ENCODE measurements around the gene FXR2. TPM values are rescaled to one million over a fixed set of nuclear protein-coding genes. Genes with fewer than 3 reads are reported as not detected.

FXR2 gene
- polyA plus RNA-seq, 1 donor from 2014 or later: 118 TPM

DNA sequence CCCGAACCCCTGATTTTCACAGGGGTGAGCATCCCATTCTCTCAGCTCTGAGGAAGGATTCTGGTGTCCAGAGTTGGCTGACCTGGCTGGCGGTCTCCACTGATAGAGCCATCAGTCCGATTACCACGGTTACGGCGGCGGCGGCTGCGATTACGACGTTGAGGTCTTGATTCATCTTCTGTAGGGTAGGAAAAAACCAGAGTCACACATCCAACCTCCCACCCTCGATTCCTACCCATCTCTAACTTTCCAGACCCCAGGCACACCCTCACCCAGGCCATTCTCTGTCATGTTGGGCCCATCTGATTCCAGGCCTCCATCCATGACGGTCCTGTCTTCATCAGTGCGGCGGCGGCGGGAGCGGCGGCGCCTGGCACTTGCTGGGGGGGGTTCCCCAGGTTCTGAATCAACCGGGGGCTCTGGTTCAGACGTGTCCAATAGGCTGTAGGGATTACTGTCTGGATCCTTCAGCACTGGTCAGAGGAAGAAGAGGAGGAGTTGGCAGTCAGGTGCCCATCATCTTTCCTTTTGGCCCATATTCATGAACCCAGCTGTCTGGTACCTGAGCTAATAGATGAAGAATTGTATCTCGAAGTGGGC is 22.2 kb downstream of the FXR2 start:
- Histone ChIP-seq H3F3A (ENCODE audit: insufficient read depth, low read length, poor library complexity, severe bottlenecking) (no peaks in the 10 kb centered on the region), H3K4me2 (ENCODE audit: low read length) (no peak overlapping the region), H3K9me2 (ENCODE audit: insufficient read depth, low read length) (no peaks in the 10 kb centered on the region), H3K4me3 (ENCODE audit: low read length) (no peak overlapping the region), H2AFZ (ENCODE audit: low read depth, low read length) (no peak overlapping the region), H3K27me3 (ENCODE audit: insufficient read depth, low read depth, low read length) (no peaks in the 10 kb centered on the region), H3K36me3 (ENCODE audit: insufficient read depth, low read length) (peaks cover 7% of the 10 kb centered on the region), H4K20me1 (ENCODE audit: insufficient read depth) (no peaks in the 10 kb centered on the region), H3K9ac (ENCODE audit: low read length) (no peak overlapping the region), H3K27ac (ENCODE audit: low read length) (no peak overlapping the region), H3K79me2 (replicated peaks; ENCODE audit: insufficient read depth, low read length) (no peaks in the 10 kb centered on the region), H3K9me3 (ENCODE audit: low read length) (no peaks in the 10 kb centered on the region)
- TF ChIP-seq, protein P1, sequence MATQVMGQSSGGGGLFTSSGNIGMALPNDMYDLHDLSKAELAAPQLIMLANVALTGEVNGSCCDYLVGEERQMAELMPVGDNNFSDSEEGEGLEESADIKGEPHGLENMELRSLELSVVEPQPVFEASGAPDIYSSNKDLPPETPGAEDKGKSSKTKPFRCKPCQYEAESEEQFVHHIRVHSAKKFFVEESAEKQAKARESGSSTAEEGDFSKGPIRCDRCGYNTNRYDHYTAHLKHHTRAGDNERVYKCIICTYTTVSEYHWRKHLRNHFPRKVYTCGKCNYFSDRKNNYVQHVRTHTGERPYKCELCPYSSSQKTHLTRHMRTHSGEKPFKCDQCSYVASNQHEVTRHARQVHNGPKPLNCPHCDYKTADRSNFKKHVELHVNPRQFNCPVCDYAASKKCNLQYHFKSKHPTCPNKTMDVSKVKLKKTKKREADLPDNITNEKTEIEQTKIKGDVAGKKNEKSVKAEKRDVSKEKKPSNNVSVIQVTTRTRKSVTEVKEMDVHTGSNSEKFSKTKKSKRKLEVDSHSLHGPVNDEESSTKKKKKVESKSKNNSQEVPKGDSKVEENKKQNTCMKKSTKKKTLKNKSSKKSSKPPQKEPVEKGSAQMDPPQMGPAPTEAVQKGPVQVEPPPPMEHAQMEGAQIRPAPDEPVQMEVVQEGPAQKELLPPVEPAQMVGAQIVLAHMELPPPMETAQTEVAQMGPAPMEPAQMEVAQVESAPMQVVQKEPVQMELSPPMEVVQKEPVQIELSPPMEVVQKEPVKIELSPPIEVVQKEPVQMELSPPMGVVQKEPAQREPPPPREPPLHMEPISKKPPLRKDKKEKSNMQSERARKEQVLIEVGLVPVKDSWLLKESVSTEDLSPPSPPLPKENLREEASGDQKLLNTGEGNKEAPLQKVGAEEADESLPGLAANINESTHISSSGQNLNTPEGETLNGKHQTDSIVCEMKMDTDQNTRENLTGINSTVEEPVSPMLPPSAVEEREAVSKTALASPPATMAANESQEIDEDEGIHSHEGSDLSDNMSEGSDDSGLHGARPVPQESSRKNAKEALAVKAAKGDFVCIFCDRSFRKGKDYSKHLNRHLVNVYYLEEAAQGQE (IDR thresholded peaks at IDR 0.05; ENCODE audit: borderline replicate concordance): no peak
- TF ChIP-seq POLR2AphosphoS5 (IDR thresholded peaks at IDR 0.05) (no peak), EZH2 (IDR thresholded peaks at IDR 0.05; ENCODE audit: borderline replicate concordance, insufficient read depth, low read length, poor library complexity, severe bottlenecking) (no peak)
- TF ChIP-seq, protein P2, sequence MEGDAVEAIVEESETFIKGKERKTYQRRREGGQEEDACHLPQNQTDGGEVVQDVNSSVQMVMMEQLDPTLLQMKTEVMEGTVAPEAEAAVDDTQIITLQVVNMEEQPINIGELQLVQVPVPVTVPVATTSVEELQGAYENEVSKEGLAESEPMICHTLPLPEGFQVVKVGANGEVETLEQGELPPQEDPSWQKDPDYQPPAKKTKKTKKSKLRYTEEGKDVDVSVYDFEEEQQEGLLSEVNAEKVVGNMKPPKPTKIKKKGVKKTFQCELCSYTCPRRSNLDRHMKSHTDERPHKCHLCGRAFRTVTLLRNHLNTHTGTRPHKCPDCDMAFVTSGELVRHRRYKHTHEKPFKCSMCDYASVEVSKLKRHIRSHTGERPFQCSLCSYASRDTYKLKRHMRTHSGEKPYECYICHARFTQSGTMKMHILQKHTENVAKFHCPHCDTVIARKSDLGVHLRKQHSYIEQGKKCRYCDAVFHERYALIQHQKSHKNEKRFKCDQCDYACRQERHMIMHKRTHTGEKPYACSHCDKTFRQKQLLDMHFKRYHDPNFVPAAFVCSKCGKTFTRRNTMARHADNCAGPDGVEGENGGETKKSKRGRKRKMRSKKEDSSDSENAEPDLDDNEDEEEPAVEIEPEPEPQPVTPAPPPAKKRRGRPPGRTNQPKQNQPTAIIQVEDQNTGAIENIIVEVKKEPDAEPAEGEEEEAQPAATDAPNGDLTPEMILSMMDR (IDR thresholded peaks at IDR 0.05; ENCODE audit: poor library complexity, severe bottlenecking): no peak

DNA sequence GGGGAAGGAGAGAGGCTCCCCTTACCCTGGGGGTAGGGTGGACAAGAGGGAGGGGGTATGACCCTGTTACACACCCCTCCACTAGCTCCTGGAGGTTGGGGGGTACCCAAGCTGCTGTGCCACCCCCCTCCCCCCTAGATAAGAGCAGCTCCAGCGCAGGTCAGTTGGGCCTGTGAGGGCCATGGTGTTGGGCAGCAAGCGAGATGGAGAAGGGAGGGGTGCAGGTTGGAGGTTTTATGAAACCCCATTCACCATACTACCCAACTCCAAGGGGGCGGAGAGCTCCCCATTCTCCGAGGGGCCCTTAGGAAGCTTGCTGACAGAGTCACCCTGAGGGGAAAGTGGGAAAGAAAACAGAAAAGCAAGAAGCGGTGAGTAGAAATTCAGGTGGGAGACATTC is 23.1 kb downstream of the FXR2 start:
- peaks cover 7% of the 10 kb centered on the region for H3K36me3 ChIP-seq (ENCODE audit: insufficient read depth, low read length)
- H3K27ac ChIP-seq (ENCODE audit: low read length): no peak overlapping the region
- no peaks in the 10 kb centered on the region for H3K79me2 ChIP-seq (replicated peaks; ENCODE audit: insufficient read depth, low read length)
- H3K9ac ChIP-seq (ENCODE audit: low read length): no peak overlapping the region
- no peak overlapping the region for H3K4me2 ChIP-seq (ENCODE audit: low read length)
- no peaks in the 10 kb centered on the region for H3K9me2 ChIP-seq (ENCODE audit: insufficient read depth, low read length)
- no peaks in the 10 kb centered on the region for H3F3A ChIP-seq (ENCODE audit: insufficient read depth, low read length, poor library complexity, severe bottlenecking)
- H2AFZ ChIP-seq (ENCODE audit: low read depth, low read length): no peak overlapping the region
- no peak for TF ChIP-seq EP300 (conservative IDR thresholded peaks at IDR 0.05; ENCODE audit: poor library complexity, severe bottlenecking)
- no peak for TF ChIP-seq RAD21 (conservative IDR thresholded peaks at IDR 0.05)
- TF ChIP-seq, protein P1 (IDR thresholded peaks at IDR 0.05; ENCODE audit: borderline replicate concordance): no peak
- no peak for TF ChIP-seq EZH2 (IDR thresholded peaks at IDR 0.05; ENCODE audit: borderline replicate concordance, insufficient read depth, low read length, poor library complexity, severe bottlenecking)
- no peak for TF ChIP-seq SMC3 (conservative IDR thresholded peaks at IDR 0.05; ENCODE audit: poor library complexity)
- TF ChIP-seq, protein P2 (IDR thresholded peaks at IDR 0.05; ENCODE audit: poor library complexity, severe bottlenecking): no peak
- TF ChIP-seq POLR2AphosphoS5 (IDR thresholded peaks at IDR 0.05): no peak
- TF ChIP-seq TAF1 (IDR thresholded peaks at IDR 0.05; ENCODE audit: low read depth): no peak
- no peak for TF ChIP-seq MXI1 (conservative IDR thresholded peaks at IDR 0.05; ENCODE audit: poor library complexity, severe bottlenecking)
- no peaks in the 10 kb centered on the region for H4K20me1 ChIP-seq (ENCODE audit: insufficient read depth)
- H3K9me3 ChIP-seq (ENCODE audit: low read length): no peaks in the 10 kb centered on the region
- no peak overlapping the region for H3K4me3 ChIP-seq (ENCODE audit: low read length)
- no peaks in the 10 kb centered on the region for H3K27me3 ChIP-seq (ENCODE audit: insufficient read depth, low read depth, low read length)

Measured in neural cell (in vitro differentiated cells).